K562 (cell line): ENCODE measurements around the gene HIVEP3. TPM values are rescaled to one million over a fixed set of nuclear protein-coding genes. Genes with fewer than 3 reads are reported as not detected.

Source experiments
- BCL6 ChIP-seq: fragments of 250-450 bp; sonication (Bioruptor Pico); IDR thresholded peaks from 2 replicates; pipeline ENCODE4 v1.4.0; 2020
- CC2D1A ChIP-seq: fragments of 450-650 bp; IDR thresholded peaks from 2 replicates; pipeline ENCODE4 v1.6.1; 2017; ENCODE audit warnings: mild to moderate bottlenecking
- CCNT2 ChIP-seq: IDR thresholded peaks from 2 replicates; pipeline ENCODE4 v1.6.1; 2011; ENCODE audit warnings: borderline replicate concordance, low read depth, mild to moderate bottlenecking, moderate library complexity, mixed read lengths, low read length; ENCODE audit not compliant: insufficient read length; ENCODE audit errors: extremely low read depth
- ELK3 ChIP-seq: fragments of 450-650 bp; formaldehyde crosslinking; IDR thresholded peaks from 2 replicates; pipeline ENCODE4 v1.4.0; 2020; ENCODE audit warnings: mild to moderate bottlenecking
- GABPA ChIP-seq: fragments of 200-800 bp; sonication (Bioruptor generic); conservative IDR thresholded peaks from 2 replicates; pipeline ENCODE4 v1.6.1; 2016; ENCODE audit warnings: low read depth, missing genetic modification characterization, missing compliant biosample characterization
- HNRNPL ChIP-seq: fragments of 200-400 bp; formaldehyde crosslinking; IDR thresholded peaks from 2 replicates; pipeline ENCODE4 v1.6.1; 2017; ENCODE audit warnings: low read depth, mild to moderate bottlenecking, low read length
- KLF13 ChIP-seq: fragments of 450-650 bp; IDR thresholded peaks from 2 replicates; pipeline ENCODE4 v1.6.1; 2016; ENCODE audit warnings: missing genetic modification characterization, low read depth, mild to moderate bottlenecking, missing compliant biosample characterization, moderate library complexity, borderline replicate concordance
- MAFK ChIP-seq: IDR thresholded peaks from 2 replicates; pipeline ENCODE4 v1.6.1; 2011; ENCODE audit warnings: low read length, improper control_type of control experiment
- MEF2D ChIP-seq: conservative IDR thresholded peaks from 2 replicates; pipeline ENCODE4 v1.6.1; 2016; ENCODE audit warnings: low read depth, missing genetic modification characterization, missing compliant biosample characterization
- NFIX ChIP-seq: fragments of 250-450 bp; sonication (Bioruptor Pico); IDR thresholded peaks from 2 replicates; pipeline ENCODE4 v1.4.0; 2020; ENCODE audit warnings: low read depth, mild to moderate bottlenecking, moderate library complexity
- TRIM25 ChIP-seq: fragments of 450-650 bp; IDR thresholded peaks from 2 replicates; pipeline ENCODE4 v1.7.0; 2016; ENCODE audit warnings: borderline replicate concordance
- ZNF280B ChIP-seq: fragments of 250-450 bp; sonication (Bioruptor Pico); IDR thresholded peaks from 2 replicates; pipeline ENCODE4 v1.5.1; 2021; ENCODE audit warnings: mild to moderate bottlenecking
- ZNF384 ChIP-seq: IDR thresholded peaks from 2 replicates; pipeline ENCODE4 v1.6.1; 2012; ENCODE audit warnings: low read depth, low read length, improper control_type of control experiment
- ZNF407 ChIP-seq: fragments of 450-650 bp; IDR thresholded peaks from 2 replicates; pipeline ENCODE4 v1.6.1; 2016; ENCODE audit warnings: low read depth
- ZNF764 ChIP-seq: fragments of 250-450 bp; sonication (Bioruptor Pico); IDR thresholded peaks from 2 replicates; pipeline ENCODE4 v1.4.0; 2020; ENCODE audit warnings: low read depth, mild to moderate bottlenecking, moderate library complexity
- polyA plus RNA-seq, 8 experiments: library from polyadenylated mRNA; depleted of rRNA in 4 of 8; stranded (reverse) in 5 of 8; unstranded in 3 of 8; fragments of >200 nt; fragmentation: Nextera tagmentation in 2 of 8; fragmentation: Illumina TruSeq in 1 of 8; extraction: Ambion mirVana in 2 of 8; extraction: Trizol in 1 of 8; gene quantifications; 2 replicates each; pipeline versions ENCODE4 v1.2.1 to v1.2.3, GENCODE V29; 2011 to 2014; ENCODE audit warnings: inconsistent platforms in 1 of 8, missing spikeins in 1 of 8
- total RNA-seq, 7 experiments: library from RNA; depleted of rRNA in 6 of 7; stranded (reverse); fragments of >200 nt in 6 of 7; fragmentation: Illumina TruSeq in 2 of 7; extraction: Trizol in 2 of 7; gene quantifications; 2 replicates each; pipeline versions ENCODE4 v1.2.1 to v1.2.3, GENCODE V29; 2011 to 2021; ENCODE audit warnings: low replicate concordance in 1 of 7

HIVEP3 gene
- total and polyA plus RNA-seq, 9 of the 15 experiments (the other 6 are each of a cell fraction or from before 2014, with no cell fraction given): 0.09 to 0.58 (median 0.34) TPM; not detected in 1

- TF ChIP-seq ZNF407 (no peak), BCL6 (CRISPR knock-in tag) (0 out of 2 replicates have a peak, but pooled peaks have one; percentile 12), MEF2D (tag) (no peak), HNRNPL (no peak), NFIX (CRISPR knock-in tag) (no peak), CCNT2 (no peak), TRIM25 (no peak), MAFK (peak; percentile 42; the same call in 1 of the 2 replicates), GABPA (tag) (peak; percentile 67), CC2D1A (no peak), ZNF384 (no peak), ELK3 (CRISPR knock-in tag) (no peak), ZNF280B (no peak), ZNF764 (CRISPR knock-in tag) (no peak), KLF13 (tag) (no peak)
Measured at GRCh38 chr1:41683681-41684500, 234.8 kb downstream of the HIVEP3 start (continued).
